Measurements from ENCODE around the gene TBC1D22A. TPM values are rescaled to one million over a fixed set of nuclear protein-coding genes. Genes with fewer than 3 reads are reported as not detected.

TBC1D22A gene
- total RNA-seq, 2 donors from 2014 or later: 28.9 to 31.3 TPM

DNA sequence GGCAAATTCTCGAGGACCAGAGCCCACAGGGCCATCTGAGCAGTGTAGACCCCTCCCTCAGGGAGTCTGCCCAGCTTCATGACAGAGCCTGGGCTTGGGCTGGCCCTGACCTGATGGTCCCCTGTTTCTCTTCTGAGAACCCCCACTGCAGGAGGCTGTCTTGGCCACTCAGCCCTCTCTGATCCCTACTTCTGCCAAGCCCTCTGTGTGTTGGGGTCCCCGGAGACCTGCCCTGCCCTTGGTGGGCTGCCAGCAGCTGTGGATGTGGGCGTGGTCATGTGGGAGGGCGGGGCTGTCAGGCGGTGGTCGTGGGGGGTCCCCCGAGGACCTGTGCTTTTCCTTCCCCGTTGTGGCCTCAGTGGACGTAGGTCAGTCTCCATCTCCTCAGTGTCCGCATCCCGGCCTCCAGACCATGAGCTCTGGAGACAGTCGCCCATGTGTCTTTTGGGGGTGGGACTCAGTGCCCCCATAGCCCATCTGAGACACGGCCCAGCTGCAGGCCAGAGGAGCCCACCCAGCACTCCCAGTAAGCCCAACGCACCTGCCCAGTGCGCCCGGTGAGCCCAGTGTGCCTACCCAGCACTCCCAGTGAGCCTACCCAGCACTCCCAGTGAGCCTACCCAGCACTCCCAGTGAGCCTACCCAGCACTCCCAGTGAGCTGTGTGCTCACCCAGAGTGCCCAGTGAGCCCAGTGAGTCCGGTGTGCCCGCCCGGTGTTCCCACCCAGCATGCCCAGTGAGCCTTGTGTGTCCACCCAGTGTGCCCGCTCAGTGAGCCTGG is 409.2 kb downstream of the TBC1D22A start:
- peaks cover 6% of the 10 kb centered on the region for H3K36me3 ChIP-seq
- H3K9me3 ChIP-seq: no peaks in the 10 kb centered on the region
- DNase-seq (ENCODE audit: low spot score) (no peak), ATAC-seq (ENCODE audit: insufficient number of reproducible peaks, low FRiP score, low read depth) (no peak)
- no peak for TF ChIP-seq CTCF (IDR thresholded peaks at IDR 0.05)
- H3K27me3 ChIP-seq (replicated peaks; ENCODE audit: insufficient read depth): no peaks in the 10 kb centered on the region
- no peaks in the 10 kb centered on the region for H3K4me1 ChIP-seq (ENCODE audit: control insufficient read depth in 1 of 2, low read depth in 2 of 2)
- H3K4me3 ChIP-seq: no peak overlapping the region
- H3K27ac ChIP-seq: no peak overlapping the region

GRCh38 chr22:47172771-47173534 is 410.5 kb downstream of the TBC1D22A start:
- H3K36me3 ChIP-seq: peaks cover 6% of the 10 kb centered on the region
- H3K4me1 ChIP-seq (ENCODE audit: control insufficient read depth in 1 of 2, low read depth in 2 of 2): no peaks in the 10 kb centered on the region
- H3K4me3 ChIP-seq: no peak overlapping the region
- no peak overlapping the region for H3K27ac ChIP-seq
- no peaks in the 10 kb centered on the region for H3K27me3 ChIP-seq (replicated peaks; ENCODE audit: insufficient read depth)
- TF ChIP-seq CTCF (IDR thresholded peaks at IDR 0.05): no peak
- no peaks in the 10 kb centered on the region for H3K9me3 ChIP-seq
- DNase-seq (ENCODE audit: low spot score): no peak
- ATAC-seq (ENCODE audit: insufficient number of reproducible peaks, low FRiP score, low read depth): no peak

DNA sequence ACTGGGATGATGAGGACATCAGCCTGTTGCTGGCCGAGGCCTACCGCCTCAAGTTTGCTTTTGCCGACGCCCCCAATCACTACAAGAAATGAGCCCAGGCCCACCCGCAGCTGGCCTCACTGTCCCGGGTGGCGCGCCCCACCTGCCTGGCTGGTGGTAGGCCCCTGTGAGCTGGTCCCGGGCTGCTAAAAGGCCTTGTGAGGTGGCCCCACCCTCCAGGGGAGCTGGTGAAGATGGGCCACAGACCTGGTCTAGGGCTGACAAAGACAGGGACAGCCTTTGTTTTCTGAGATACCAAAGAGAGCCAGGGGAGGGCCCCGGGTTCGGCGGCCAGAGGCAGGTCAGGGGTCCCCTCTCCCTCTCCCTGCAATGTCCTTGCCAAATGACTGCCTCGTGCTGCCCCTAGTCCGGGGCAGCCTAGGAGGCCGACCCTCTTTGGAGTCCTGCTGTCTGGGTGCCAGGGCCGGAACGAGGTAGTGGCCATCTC is 411.1 kb downstream of the TBC1D22A start:
- Histone ChIP-seq H3K4me1 (ENCODE audit: control insufficient read depth in 1 of 2, low read depth in 2 of 2) (no peaks in the 10 kb centered on the region), H3K27me3 (replicated peaks; ENCODE audit: insufficient read depth) (no peaks in the 10 kb centered on the region), H3K4me3 (no peak overlapping the region), H3K36me3 (peaks cover 6% of the 10 kb centered on the region), H3K27ac (no peak overlapping the region), H3K9me3 (no peaks in the 10 kb centered on the region)
- ATAC-seq (ENCODE audit: insufficient number of reproducible peaks, low FRiP score, low read depth) (no peak), DNase-seq (ENCODE audit: low spot score) (no peak)
- no peak for TF ChIP-seq CTCF (IDR thresholded peaks at IDR 0.05)

DNA sequence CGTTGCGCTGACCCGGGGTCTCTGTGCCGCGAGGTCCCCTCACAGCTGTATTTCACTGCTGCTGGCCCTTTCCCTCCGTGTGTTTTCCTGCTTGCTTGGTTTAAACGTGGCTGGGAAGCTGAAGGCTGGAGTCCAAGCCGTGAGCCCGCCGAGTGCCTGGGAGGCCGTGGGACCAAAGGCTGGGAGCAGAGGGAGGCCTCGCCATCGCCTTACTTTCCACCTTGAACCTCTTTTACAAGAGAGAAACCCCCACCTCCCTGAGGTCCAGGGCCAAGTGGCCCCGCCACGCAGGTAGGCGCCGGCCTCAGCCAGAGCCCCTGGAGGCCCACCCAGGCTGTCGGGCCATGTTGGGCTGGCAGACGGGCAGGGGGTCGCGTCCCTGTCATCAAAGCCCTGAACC is 411.6 kb downstream of the TBC1D22A start:
- Histone ChIP-seq H3K4me3 (no peak overlapping the region), H3K27ac (no peak overlapping the region), H3K27me3 (replicated peaks; ENCODE audit: insufficient read depth) (no peaks in the 10 kb centered on the region), H3K9me3 (no peaks in the 10 kb centered on the region), H3K4me1 (ENCODE audit: control insufficient read depth in 1 of 2, low read depth in 2 of 2) (no peaks in the 10 kb centered on the region), H3K36me3 (peaks cover 6% of the 10 kb centered on the region)
- TF ChIP-seq CTCF (IDR thresholded peaks at IDR 0.05): no peak
- ATAC-seq (ENCODE audit: insufficient number of reproducible peaks, low FRiP score, low read depth): no peak
- no peak for DNase-seq (ENCODE audit: low spot score)

DNA sequence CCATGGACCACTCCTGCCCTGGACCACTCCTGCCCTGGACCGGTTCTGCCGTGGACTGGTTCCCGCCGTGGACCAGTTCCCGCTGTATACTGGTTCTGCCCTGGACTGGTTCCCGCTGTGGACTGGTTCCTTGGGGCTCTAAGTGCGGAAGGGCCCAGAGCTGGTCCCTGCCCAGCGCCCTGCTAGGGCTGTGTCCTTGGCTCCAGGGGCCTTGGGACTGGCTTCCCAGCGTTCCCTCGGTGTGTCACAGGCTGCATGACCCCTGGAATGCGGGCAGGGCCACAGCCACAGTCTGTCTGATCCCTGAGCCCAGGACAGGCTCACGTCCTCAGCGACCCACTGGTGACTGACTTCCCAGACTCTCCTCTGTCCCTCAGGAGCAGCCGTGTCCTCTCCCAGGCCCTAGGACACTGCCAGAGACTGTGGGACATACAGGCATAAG is 412.2 kb downstream of the TBC1D22A start:
- Histone ChIP-seq H3K27me3 (replicated peaks; ENCODE audit: insufficient read depth) (no peaks in the 10 kb centered on the region), H3K9me3 (no peaks in the 10 kb centered on the region), H3K4me3 (no peak overlapping the region), H3K4me1 (ENCODE audit: control insufficient read depth in 1 of 2, low read depth in 2 of 2) (no peaks in the 10 kb centered on the region), H3K36me3 (peaks cover 6% of the 10 kb centered on the region), H3K27ac (no peak overlapping the region)
- TF ChIP-seq CTCF (IDR thresholded peaks at IDR 0.05): no peak
- ATAC-seq (ENCODE audit: insufficient number of reproducible peaks, low FRiP score, low read depth): no peak
- DNase-seq (ENCODE audit: low spot score): no peak
